Ramos (cell line): ENCODE measurements around the gene IFNA21.
"Not testable (repeated sequence)": the region's sequence is repeated elsewhere in the genome, so short reads cannot be mapped to it uniquely, and the experiment has no call there.

Source experiments
- in situ Hi-C: fragments of 300-500 bp; cut with MboI; formaldehyde crosslinking; loops from one replicate; pipeline ENCODE4 v1.14.3; 2022; ENCODE audit warnings: low sequenced_read_pairs; ENCODE audit not compliant: unreplicated experiment

The IFNA21 gene

GRCh38 chr9:21166560-21166959 is at the start of gene IFNA21:
IFNA21 (minus strand) TSS chr9:21166660; CDS start chr9:21166612, 48 bp downstream.
- in situ Hi-C loops = not testable (repeated sequence)

- in situ Hi-C loops = not testable (repeated sequence)
Observed at GRCh38 chr9:21213411-21214326, 47.2 kb upstream of the IFNA21 start.

GRCh38 chr9:21212160-21212559 is 45.7 kb upstream of the IFNA21 start:
- in situ Hi-C loops = not testable (repeated sequence)

- in situ Hi-C loops = not testable (repeated sequence)
Observed at GRCh38 chr9:21210782-21211181, 44.3 kb upstream of the IFNA21 start.

DNA sequence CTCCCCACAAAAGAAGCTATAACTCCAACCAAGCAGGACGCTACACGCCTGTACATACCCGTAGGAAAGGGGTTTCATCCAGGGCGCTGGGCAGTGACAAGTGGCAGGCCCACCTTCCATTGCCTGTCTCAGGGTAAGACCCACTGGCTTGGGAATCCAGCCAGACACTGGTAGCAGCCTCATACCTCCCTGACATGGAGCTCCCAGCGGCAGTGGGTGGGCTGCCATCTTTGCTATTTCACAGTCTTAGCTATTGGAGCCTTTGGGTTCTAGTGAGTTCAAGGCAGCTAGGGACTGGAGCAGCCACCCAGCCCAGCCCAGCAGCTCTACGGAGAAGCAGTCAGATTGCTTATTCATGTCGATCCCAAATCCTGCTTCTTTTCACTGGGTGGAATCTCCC is 43.9 kb upstream of the IFNA21 start:
- in situ Hi-C loops = no loop called here

- in situ Hi-C loops = not testable (repeated sequence)
Observed at GRCh38 chr9:21207043-21207442, 40.6 kb upstream of the IFNA21 start, which contains the start of gene IFNA10. IFNA10 (minus strand) TSS chr9:21207143; CDS start chr9:21207097, 46 bp downstream.

DNA sequence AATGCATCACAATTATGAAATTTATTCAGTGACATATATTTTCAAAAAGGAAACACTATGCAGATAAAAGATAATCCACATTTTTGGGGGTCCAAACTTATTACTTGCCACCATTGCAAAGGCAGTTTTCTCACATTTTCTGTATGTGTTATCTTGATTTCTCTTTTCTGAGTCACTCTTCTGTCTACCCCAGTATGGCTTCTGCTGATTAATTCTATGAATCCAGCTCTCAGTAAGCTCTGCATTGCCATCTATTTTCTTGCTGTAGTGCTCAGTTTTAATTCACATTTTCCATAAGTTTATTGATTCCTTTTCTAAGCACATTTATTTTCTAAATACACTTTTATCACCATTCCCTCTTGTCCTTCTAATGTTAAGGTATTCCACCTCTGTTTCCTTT is 38.7 kb upstream of the IFNA21 start:
- in situ Hi-C loops = no loop called here

DNA sequence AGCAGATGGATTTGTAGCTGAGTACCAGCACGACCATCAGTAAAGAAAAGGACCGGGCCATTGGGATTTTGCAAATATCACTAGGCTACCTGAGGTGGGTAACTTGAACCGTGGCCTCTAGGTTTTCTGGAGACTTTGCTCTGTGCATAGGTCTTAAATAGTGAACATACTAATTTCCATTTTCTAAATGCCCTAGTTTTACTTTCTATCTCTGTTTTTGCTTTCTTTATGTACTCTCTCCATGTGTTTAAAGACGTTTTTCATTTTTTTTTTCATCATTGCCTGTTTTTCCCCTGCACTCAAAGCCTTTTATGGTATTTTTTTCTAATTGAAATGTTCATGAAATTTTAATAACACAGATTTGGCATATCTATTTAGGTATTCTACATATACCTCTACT is 35.6 kb upstream of the IFNA21 start, which contains the start of gene IFNA7:
IFNA7 (minus strand) TSS at position 101 of the 400 bp plus-strand sequence; CDS start at position 61, 40 bp downstream.
- in situ Hi-C loops = not testable (repeated sequence)

DNA sequence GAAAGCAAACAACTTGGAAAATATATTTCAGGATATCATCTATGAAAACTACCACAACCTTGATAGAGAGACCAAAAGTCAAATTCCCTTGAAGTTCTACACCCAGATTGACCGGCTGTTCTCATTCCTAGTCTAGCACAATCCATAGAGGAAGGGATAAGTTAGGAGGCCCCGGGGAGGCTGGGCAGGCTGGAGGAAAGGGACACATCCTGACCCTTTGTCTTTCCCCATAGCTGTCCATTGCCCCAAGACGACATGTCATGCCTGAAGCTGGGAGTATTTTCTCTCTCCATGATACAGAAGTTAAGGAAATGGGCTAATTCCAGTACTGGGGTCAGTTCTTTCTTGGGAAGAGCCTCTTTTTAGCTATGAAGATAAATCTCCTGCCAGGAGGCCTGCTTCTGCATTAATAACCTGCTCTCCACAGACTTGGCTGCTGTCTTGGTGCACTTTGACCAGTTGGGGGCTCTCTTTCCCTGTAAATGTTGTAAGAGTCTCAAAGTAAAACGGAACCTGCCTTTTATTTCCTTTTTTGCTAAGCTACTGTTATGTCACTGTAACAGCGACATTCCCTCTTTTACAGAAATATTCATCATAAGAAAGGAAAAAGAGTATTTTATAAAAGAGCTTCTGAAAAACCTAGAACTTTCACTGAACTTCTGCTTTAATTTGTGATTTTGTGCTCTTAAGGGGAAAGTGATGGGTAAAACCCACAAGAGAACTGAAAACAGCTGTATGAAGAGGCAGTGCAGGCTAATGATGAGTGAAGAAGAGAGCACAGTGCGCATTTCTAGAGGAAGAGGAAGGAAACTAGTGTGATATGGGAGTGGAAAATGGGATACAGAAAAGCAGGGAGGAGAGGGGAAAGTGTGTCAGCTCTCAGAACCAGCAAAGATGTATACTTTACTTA is 28.7 kb upstream of the IFNA21 start:
- in situ Hi-C loops = not testable (repeated sequence)

DNA sequence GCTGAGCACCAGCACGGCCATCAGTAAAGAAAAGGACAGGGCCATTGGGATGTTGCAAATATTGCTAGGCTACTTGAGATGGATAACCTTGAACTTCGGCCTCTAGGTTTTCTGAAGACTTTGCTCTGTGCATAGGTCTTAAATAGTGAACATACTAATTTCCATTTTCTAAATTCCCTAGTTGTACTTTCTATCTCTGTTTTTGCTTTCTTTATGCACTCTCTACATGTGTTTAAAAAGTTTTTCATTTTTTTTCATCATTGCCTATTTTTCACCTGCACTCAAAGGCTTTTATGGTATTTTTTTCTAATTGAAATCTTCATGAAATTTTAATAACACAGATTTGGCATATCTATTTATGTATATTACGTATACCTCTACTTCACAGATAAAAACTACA is 21.0 kb upstream of the IFNA21 start, which contains the start of gene IFNA4:
IFNA4 (minus strand) TSS at position 101 of the 400 bp plus-strand sequence; CDS start at position 45, 56 bp downstream.
- in situ Hi-C loops = not testable (repeated sequence)

GRCh38 chr9:21182810-21183736 is 16.6 kb upstream of the IFNA21 start:
- in situ Hi-C loops = not testable (repeated sequence)

DNA sequence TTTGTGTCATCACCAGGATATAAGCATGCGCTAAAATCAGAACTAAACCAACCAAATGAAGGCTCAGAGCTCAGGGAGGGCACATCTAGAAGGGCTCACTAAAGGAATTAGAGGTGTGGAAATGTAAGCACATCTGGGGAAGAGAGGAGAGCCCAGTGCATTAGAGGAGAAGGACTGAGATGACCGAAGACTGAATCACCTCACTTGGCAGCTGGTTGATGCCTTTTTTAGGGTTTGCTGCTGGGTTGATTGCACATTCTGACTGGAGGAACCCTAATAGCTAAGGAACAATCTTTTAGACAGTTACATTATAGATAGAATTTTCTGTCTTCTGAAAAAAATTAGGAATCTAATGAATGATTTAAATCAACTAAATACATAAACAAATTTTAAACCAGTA is 8.2 kb upstream of the IFNA21 start:
- in situ Hi-C loops = no loop called here

- in situ Hi-C loops = no loop called here
Observed at GRCh38 chr9:21172156-21172555, 5.7 kb upstream of the IFNA21 start.

- in situ Hi-C loops = no loop called here
Observed at GRCh38 chr9:21171351-21171750, 4.9 kb upstream of the IFNA21 start.

- in situ Hi-C loops = no loop called here
Observed at GRCh38 chr9:21165516-21165915, 944 bp downstream of the IFNA21 start.

DNA sequence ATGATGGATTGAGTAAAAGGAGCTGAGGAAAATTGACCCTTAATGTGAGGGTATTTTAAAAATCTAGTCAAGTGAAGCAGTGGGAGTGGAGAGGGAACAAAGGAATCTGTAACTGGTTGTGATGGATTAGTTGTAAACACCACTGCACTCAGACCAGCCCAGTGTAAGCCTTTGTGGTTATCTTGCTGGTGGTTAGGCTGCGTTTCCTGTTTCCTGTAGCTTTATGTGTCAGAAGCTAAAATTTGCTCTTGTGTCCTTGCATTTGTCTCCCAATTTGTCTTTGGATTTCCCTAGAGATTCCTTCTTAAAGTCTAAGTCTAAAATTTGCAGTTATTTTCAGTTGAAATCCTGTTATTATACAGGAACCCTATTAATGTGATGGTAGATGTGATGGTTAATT is 6.3 kb downstream of the IFNA21 start:
- in situ Hi-C loops = no loop called here

DNA sequence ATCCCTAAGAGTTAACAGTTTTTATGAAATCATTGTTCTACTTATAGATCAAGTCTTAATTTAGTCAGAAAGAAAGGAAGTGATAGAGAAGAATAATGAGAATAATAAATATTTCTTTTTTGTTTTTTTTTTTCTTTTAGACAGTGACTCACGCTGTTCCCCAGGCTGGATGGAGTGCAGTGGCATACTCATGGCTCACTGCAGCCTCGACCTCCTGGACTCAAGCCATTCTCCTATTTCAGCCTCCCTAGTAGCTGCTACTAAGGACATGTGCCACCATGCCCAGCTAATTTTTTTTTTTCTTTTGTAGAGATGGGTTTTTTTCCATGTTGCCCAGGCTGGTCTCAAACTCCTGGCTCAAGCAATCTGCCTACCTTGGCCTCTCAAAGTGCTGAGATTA is 11.0 kb downstream of the IFNA21 start:
- in situ Hi-C loops = no loop called here

GRCh38 chr9:21154018-21154608 is 12.3 kb downstream of the IFNA21 start:
- in situ Hi-C loops = no loop called here

DNA sequence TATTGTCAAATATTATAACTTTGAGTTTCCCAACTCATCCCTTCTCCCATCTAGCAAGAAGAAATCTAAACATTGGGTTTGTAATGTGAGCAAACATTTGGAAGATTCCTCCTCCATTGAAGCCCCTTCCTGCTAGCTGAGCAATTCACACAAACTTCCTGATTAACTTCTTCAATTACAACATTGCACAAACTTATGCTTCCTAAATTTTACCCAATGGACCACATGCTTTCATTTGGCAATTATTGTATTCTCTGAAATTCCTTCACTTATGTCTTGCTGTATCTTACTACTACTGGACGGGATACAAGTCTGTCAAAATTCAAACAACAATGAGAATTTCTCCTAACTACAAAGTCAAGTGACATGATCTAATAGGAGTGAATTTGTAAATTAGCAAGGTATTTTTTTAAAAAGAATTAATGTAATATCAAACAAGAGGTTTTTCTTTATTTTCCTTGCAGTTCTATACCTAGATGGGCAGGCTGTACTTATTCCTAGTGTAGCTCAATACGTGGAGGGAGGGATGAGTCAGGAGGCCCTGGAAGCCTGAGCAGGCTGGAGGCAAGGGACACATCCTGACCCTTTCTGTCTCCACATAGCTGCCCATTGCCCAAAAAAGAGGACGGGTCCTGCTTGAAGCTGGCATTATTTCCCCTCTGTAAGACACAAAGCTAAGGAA is 13.0 kb downstream of the IFNA21 start:
- in situ Hi-C loops = no loop called here
